Upper lobe of left lung (tissue), 4 donors: ENCODE results near the gene SARNP.

Experiments used
- EP300 ChIP-seq, 4 donors: sonication (generic); formaldehyde crosslinking; IDR thresholded peaks; one replicate each; pipeline ENCODE4 v1.5.1; 2017; ENCODE audit warnings: antibody characterized with exemption in 4 of 4, control low read depth in 2 of 4
- POLR2A ChIP-seq, 4 donors: fragments of 450-650 bp; IDR thresholded peaks; one replicate each; pipeline ENCODE4 v1.5.1; 2016 to 2017; ENCODE audit warnings: antibody characterized with exemption in 4 of 4, mild to moderate bottlenecking in 2 of 4
- POLR2AphosphoS5 ChIP-seq, 2 donors: sonication (generic); formaldehyde crosslinking; IDR thresholded peaks; one replicate each; pipeline ENCODE4 v1.5.1; 2017; ENCODE audit warnings: antibody characterized with exemption in 2 of 2
- TF ChIP-seq, protein P1 (sequence below), 6 experiments: fragments of 450-650 bp in 4 of 6; fragments of 200-600 bp in 2 of 6; sonication (generic) in 2 of 6; IDR thresholded peaks; one replicate each; pipeline ENCODE4 v1.5.1; 2016 to 2019; ENCODE audit warnings: antibody characterized with exemption in 6 of 6

- TF ChIP-seq POLR2A (IDR thresholded peaks at IDR 0.05), result no peak
- TF ChIP-seq EP300 (IDR thresholded peaks at IDR 0.05), result no peak
- TF ChIP-seq, protein P1, sequence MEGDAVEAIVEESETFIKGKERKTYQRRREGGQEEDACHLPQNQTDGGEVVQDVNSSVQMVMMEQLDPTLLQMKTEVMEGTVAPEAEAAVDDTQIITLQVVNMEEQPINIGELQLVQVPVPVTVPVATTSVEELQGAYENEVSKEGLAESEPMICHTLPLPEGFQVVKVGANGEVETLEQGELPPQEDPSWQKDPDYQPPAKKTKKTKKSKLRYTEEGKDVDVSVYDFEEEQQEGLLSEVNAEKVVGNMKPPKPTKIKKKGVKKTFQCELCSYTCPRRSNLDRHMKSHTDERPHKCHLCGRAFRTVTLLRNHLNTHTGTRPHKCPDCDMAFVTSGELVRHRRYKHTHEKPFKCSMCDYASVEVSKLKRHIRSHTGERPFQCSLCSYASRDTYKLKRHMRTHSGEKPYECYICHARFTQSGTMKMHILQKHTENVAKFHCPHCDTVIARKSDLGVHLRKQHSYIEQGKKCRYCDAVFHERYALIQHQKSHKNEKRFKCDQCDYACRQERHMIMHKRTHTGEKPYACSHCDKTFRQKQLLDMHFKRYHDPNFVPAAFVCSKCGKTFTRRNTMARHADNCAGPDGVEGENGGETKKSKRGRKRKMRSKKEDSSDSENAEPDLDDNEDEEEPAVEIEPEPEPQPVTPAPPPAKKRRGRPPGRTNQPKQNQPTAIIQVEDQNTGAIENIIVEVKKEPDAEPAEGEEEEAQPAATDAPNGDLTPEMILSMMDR (IDR thresholded peaks at IDR 0.05), result no peak
- TF ChIP-seq POLR2AphosphoS5 (IDR thresholded peaks at IDR 0.05), result no peak
Measured at GRCh38 chr12:55719371-55719770, 98.2 kb downstream of the SARNP start.
